CD4-positive, alpha-beta T cell treated with Interleukin-4 for 4 hours (primary cell): ENCODE results near the gene PCDHA7.
"Not testable (repeated sequence)": the region's sequence is repeated elsewhere in the genome, so short reads cannot be mapped to it uniquely, and the experiment has no call there.

Source experiments
- DNase-seq: peaks from one replicate; pipeline ENCODE4 v3.0.0-alpha.2; 2020

The PCDHA7 gene

DNA sequence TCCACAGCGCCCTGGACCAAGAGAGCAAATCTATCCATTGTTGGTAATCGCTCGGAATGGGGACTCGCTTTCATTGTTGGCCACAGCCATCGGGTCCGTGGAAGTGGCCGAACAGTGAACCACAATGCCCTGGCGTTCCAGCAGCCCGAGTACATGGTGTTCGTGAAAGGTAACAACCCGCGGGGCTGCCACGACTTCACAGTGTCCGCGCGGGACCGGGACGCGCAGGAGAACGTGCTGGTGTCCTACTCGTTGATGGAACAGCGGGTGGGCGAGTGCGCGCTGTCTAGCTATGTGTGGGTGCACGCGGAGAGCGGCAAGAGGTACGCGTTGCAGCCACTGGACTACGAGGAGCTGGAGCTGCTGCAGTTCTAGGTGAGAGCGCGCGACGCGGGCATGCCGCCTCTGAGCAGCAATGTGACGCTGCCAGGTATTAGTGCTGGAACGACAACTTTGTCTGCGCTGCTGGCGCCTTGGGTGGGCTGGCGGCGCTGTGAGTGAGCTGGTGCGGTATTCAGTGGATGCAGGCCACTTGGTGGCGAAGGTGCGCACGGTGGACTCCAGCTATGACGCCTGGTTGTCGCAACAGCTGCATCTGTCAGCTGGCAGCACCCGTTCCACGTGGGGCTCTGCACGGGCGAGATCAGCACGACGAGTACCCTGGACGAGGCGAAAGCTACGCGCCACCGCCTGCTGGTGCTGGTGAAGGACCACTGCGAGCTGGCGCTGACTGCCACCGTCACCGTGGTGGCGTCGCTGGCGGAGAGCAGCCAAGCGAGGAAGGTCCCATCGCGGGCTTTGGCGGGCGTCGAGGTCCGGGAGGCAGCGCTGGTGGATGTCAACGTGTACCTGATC lies 28.6 kb downstream of the PCDHA7 start:
- no peak for DNase-seq

DNA sequence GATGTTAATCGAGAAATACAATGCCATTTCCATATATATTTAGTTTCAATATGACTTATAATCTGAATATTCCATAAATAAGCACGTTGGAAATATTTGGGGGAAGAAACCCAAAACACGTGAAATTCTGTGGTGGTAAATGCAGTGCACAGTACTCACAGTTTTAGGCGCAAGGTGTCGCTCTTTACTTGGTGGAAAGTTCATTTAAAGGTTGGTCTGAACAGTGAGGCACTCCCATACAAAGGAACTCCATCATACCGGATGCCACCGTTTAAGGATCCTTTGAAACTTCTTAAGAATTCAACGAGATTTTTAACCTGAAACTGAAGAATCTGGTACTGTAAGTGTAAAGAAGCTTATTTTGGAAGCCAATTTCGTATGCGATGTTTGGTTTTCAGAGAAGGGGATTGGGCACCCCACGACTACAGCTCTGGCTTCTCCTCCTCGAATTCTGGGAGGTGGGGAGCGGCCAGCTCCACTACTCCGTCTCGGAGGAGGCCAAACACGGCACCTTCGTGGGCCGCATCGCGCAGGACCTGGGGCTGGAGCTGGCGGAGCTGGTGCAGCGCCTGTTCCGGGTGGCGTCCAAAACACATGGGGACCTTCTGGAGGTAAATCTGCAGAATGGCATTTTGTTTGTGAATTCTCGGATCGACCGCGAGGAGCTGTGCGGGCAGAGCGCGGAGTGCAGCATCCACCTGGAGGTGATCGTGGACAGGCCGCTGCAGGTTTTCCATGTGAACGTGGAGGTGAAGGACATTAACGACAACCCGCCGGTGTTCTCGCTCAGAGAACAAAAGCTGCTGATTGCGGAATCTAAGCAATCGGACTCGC lies 34.9 kb downstream of the PCDHA7 start, which contains the start of gene PCDHA11:
PCDHA11 (plus strand) TSS at position 237 of the 834 bp plus-strand sequence; CDS start at position 384, 147 bp downstream.
- no peak for DNase-seq

GRCh38 chr5:140869555-140869886 lies 35.5 kb downstream of the PCDHA7 start:
- no peak for DNase-seq

GRCh38 chr5:140870221-140871201 lies 36.4 kb downstream of the PCDHA7 start:
- no peak for DNase-seq

DNA sequence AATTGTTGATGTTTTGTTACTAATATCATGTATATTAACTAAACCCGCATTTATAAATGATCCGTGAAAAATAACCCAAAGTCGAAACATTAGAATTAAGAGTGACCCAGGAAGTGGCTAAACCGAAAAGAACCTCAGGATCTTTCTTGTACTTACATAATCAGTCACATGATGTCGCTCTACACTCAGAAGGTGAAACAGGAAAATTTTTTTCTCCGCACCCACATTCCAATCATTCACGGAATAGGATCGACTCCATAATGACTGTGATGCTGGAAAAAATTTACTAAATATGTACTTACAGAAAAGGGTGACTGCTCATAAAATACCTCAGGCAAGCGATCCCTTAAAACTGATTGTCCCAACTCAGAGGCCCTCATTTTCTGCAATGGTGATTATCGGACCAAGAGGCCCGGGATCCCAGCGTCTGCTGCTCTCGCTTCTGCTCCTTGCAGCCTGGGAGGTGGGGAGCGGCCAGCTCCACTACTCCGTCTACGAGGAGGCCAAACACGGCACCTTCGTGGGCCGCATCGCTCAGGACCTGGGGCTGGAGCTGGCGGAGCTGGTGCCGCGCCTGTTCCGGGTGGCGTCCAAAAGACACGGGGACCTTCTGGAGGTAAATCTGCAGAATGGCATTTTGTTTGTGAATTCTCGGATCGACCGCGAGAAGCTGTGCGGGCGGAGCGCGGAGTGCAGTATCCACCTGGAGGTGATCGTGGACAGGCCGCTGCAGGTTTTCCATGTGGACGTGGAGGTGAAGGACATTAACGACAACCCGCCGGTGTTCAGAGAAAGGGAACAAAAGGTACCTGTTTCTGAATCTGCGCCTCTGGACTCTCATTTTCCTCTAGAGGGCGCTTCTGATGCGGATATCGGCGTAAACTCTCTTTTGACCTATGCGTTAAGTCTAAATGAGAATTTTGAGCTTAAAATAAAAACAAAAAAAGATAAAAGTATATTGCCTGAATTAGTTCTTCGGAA lies 41.3 kb downstream of the PCDHA7 start, which contains the start of gene PCDHA12:
PCDHA12 (plus strand) TSS at position 224 of the 981 bp plus-strand sequence; CDS start at position 389, 165 bp downstream.
- no peak for DNase-seq

GRCh38 chr5:140876541-140877261 lies 42.6 kb downstream of the PCDHA7 start:
- not testable (repeated sequence) for DNase-seq

GRCh38 chr5:140877262-140877581 lies 43.2 kb downstream of the PCDHA7 start:
- no peak for DNase-seq

DNA sequence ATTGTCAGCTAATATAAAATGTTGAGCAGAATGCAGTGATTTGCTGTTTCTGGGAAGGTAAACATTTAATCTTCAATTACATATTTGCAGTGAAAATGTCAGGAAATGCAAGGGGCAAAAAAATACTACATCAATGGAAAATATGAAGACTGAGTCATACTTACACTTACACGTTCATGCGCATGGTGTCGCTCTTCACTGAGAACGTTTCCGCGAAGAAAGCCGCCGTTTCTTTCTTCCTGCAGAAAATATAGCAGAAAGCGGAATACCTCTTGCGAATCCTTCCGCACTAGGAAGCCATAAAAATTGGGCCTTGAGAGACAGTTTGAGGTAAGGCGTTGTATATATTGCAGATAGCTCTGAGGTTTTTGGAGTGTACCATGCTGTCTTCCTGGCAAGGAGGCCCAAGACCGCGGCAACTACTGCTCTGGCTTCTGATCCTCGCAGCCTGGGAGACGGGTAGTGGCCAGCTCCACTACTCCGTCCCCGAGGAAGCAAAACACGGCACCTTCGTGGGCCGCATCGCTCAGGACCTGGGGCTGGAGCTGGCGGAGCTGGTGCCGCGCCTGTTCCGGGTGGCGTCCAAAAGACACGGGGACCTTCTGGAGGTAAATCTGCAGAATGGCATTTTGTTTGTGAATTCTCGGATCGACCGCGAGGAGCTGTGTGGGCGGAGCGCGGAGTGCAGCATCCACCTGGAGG lies 48.0 kb downstream of the PCDHA7 start, which contains the start of gene PCDHA13:
PCDHA13 (plus strand) TSS at position 236 of the 702 bp plus-strand sequence; CDS start at position 381, 145 bp downstream.
- no peak for DNase-seq

- DNase-seq: no peak
Measured at GRCh38 chr5:140882591-140882899, 48.5 kb downstream of the PCDHA7 start.

DNA sequence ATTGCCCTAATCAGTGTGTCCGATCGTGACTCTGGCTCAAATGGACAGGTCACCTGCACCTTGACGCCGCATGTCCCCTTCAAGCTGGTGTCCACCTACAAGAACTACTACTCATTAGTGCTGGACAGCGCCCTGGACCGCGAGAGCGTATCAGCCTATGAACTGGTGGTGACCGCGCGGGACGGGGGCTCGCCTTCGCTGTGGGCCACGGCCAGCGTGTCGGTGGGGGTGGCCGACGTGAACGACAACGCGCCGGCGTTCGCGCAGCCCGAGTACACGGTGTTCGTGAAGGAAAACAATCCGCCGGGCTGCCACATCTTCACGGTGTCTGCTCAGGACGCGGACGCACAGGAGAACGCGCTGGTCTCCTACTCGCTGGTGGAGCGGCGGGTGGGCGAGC lies 49.3 kb downstream of the PCDHA7 start:
- no peak for DNase-seq

DNA sequence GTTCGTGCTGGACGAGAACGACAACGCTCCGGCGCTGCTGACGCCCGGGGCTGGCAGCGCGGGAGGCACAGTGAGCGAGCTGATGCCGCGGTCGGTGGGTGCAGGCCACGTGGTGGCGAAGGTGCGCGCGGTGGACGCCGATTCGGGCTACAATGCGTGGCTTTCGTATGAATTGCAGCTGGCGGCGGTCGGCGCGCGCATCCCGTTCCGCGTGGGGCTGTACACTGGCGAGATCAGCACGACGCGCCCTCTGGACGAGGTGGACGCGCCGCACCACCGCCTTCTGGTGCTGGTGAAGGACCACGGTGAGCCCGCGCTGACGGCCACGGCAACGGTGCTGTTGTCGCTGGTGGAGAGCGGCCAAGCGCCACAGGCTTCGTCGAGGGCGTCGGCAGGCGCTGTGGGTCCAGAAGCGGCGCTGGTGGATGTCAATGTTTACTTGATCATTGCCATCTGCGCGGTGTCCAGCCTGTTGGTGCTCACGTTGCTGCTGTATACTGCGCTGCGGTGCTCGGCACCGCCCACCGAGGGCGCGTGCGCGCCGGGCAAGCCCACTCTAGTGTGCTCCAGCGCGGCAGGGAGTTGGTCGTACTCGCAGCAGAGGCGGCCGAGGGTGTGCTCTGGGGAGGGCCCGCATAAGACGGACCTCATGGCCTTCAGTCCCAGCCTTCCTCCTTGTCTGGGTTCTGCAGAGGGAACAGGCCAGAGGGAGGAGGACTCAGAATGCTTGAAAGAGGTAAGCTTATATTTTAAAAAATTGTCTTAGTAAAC lies 50.0 kb downstream of the PCDHA7 start:
- no peak for DNase-seq
